ENCODE results near the gene MEIS2.

- no peak for TF ChIP-seq POLR2AphosphoS5 (IDR thresholded peaks at IDR 0.05; ENCODE audit: insufficient read depth in 1 of 2, low read depth in 1 of 2)
- TF ChIP-seq POLR2A (IDR thresholded peaks at IDR 0.05) = no peak
Measured at GRCh38 chr15:36988947-36989346, 111.4 kb downstream of the MEIS2 start.

Measured in vagina (tissue), 2 donors.